NT2/D1 (cell line): Measurements from ENCODE around the gene ARID1B.

Experiments
- DNase-seq: peaks from one replicate; pipeline ENCODE4 v3.0.0-alpha.2; 2011; ENCODE audit warnings: low read depth, low spot score
- H3K27me3 ChIP-seq: 2 replicates; pipeline ENCODE4 v1.6.0; 2011; ENCODE audit warnings: mild to moderate bottlenecking; ENCODE audit not compliant: insufficient read length, insufficient read depth
- H3K36me3 ChIP-seq: 2 replicates; pipeline ENCODE4 v1.6.1; 2011; ENCODE audit warnings: mild to moderate bottlenecking, low read length, mixed read lengths; ENCODE audit not compliant: insufficient read depth, insufficient read length
- H3K4me1 ChIP-seq: 2 replicates; pipeline ENCODE4 v1.5.1; 2011; ENCODE audit not compliant: insufficient read depth, insufficient read length
- H3K4me3 ChIP-seq: 2 replicates; pipeline ENCODE4 v1.5.1; 2011; ENCODE audit warnings: low read depth; ENCODE audit not compliant: insufficient read length
- H3K9ac ChIP-seq: 2 replicates; pipeline ENCODE4 v1.6.0; 2011; ENCODE audit warnings: low read depth; ENCODE audit not compliant: insufficient read length
- H3K9me3 ChIP-seq: 2 replicates; pipeline ENCODE4 v1.5.1; 2011; ENCODE audit warnings: mild to moderate bottlenecking, low read length; ENCODE audit not compliant: insufficient read depth
- SUZ12 ChIP-seq: IDR thresholded peaks from 2 replicates; pipeline ENCODE4 v1.6.1; 2011; ENCODE audit not compliant: insufficient read length, insufficient read depth; ENCODE audit errors: extremely low read depth
- YY1 ChIP-seq: IDR thresholded peaks from 2 replicates; pipeline ENCODE4 v1.6.1; 2011; ENCODE audit not compliant: insufficient read length, insufficient read depth
- ZNF274 ChIP-seq: IDR thresholded peaks from 2 replicates; pipeline ENCODE4 v1.6.1; 2011; ENCODE audit warnings: mild to moderate bottlenecking, low read depth, low read length

ARID1B gene

GRCh38 chr6:157067507-157067906, 290.3 kb downstream of the ARID1B start:
- TF ChIP-seq SUZ12, result no peak
- TF ChIP-seq ZNF274, result no peak
- no peak for TF ChIP-seq YY1
- H3K4me1 ChIP-seq, result no peaks in the 10 kb centered on the region
- no peak overlapping the region for H3K4me3 ChIP-seq
- no peaks in the 10 kb centered on the region for H3K36me3 ChIP-seq
- no peak for DNase-seq
- no peaks in the 10 kb centered on the region for H3K27me3 ChIP-seq
- no peak overlapping the region for H3K9ac ChIP-seq
- H3K9me3 ChIP-seq, result no peaks in the 10 kb centered on the region

DNA sequence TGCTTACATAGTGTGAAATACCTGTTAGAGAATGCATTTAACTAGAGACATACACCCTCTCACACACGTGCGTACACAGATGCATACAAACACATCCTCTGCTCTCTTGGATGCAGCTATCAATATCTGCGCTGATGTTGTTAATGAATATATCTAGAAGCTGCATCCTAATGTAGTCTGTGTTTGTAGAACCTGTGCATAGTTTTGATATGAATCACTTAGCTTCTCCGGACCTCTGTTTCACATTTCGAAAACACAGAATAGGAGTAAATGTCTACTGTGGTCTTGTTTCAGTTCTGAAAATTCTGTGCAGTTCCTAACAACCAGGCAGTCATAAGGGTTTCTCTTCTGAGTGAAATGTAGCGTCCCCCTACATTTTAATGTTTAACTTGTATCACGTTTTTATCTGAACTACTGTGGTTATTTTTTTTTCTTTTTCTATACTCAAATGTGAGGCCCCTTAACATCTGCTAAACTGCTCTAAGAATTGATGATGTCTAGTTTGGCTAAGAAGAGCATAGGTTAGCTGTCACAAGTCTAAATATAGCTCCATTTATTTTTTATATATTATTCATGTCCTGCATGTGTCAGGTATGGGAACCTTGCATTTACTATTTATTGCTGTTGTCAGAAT, 291.6 kb downstream of the ARID1B start:
- TF ChIP-seq SUZ12, result no peak
- TF ChIP-seq YY1, result no peak
- no peak for TF ChIP-seq ZNF274
- Histone ChIP-seq H3K4me1 (no peaks in the 10 kb centered on the region), H3K36me3 (peaks cover 2% of the 10 kb centered on the region), H3K9me3 (no peaks in the 10 kb centered on the region), H3K4me3 (no peak overlapping the region), H3K27me3 (no peaks in the 10 kb centered on the region), H3K9ac (no peak overlapping the region)
- DNase-seq, result no peak

DNA sequence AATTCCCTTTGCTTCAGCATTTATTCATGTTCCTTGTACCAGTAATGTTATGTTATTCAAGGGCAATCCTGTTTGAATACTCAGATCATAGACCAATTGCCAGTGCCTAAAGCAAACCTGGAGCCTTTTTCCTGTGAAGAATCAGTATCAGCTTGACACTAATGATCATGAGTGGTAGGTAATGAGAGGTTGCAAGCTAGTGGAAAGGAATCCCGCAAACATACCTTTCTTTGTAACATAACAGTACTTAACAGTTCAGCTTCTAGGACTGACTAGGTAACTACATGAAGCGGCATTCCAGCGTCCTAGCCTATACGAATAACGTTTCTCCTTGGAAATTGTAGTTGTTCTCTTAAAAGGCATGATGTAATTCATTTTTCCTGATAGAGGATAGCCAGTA, 292.4 kb downstream of the ARID1B start:
- H3K36me3 ChIP-seq, result peaks cover 4% of the 10 kb centered on the region
- no peak overlapping the region for H3K4me3 ChIP-seq
- DNase-seq, result no peak
- TF ChIP-seq SUZ12 (no peak), YY1 (no peak), ZNF274 (no peak)
- H3K9me3 ChIP-seq, result no peaks in the 10 kb centered on the region
- H3K4me1 ChIP-seq, result no peaks in the 10 kb centered on the region
- no peaks in the 10 kb centered on the region for H3K27me3 ChIP-seq
- H3K9ac ChIP-seq, result no peak overlapping the region

GRCh38 chr6:157070403-157071107, 293.4 kb downstream of the ARID1B start:
- Histone ChIP-seq H3K4me3 (no peak overlapping the region), H3K9ac (no peak overlapping the region), H3K9me3 (no peaks in the 10 kb centered on the region), H3K4me1 (no peaks in the 10 kb centered on the region), H3K36me3 (peaks cover 4% of the 10 kb centered on the region), H3K27me3 (no peaks in the 10 kb centered on the region)
- no peak for DNase-seq
- TF ChIP-seq ZNF274 (no peak), YY1 (no peak), SUZ12 (no peak)

DNA sequence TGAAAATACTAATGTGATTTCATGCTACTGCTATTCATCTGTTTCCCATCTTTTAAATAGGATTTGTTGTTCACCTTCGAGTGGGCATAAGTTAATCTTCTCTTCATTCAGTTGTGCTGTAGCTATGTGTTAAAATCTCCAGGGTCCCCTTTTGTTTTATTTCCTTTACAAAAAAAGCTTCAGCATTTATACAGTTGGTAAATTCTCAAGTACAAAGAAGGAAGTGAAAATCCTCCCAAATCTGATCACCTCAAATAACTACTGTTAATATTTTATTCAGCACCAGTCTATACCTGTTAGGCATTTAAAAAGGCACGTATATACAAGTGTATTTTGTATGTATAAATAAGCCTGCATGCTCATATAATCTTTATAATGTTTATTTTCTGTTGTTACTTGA, 294.9 kb downstream of the ARID1B start:
- TF ChIP-seq YY1 (no peak), ZNF274 (no peak), SUZ12 (no peak)
- H3K4me1 ChIP-seq, result no peaks in the 10 kb centered on the region
- H3K4me3 ChIP-seq, result no peak overlapping the region

GRCh38 chr6:157073596-157073995, 296.4 kb downstream of the ARID1B start:
- no peak overlapping the region for H3K9ac ChIP-seq
- no peak for DNase-seq
- H3K4me3 ChIP-seq, result no peak overlapping the region
- no peaks in the 10 kb centered on the region for H3K4me1 ChIP-seq
- peaks cover 4% of the 10 kb centered on the region for H3K36me3 ChIP-seq
- no peaks in the 10 kb centered on the region for H3K9me3 ChIP-seq
- no peaks in the 10 kb centered on the region for H3K27me3 ChIP-seq
- TF ChIP-seq YY1 (no peak), ZNF274 (no peak), SUZ12 (no peak)

More for the DNA sequence above, 294.9 kb downstream of the ARID1B start:
- no peak for DNase-seq
- Histone ChIP-seq H3K36me3 (peaks cover 4% of the 10 kb centered on the region), H3K27me3 (no peaks in the 10 kb centered on the region), H3K9me3 (no peaks in the 10 kb centered on the region), H3K9ac (no peak overlapping the region)

GRCh38 chr6:157074969-157075368, 297.8 kb downstream of the ARID1B start:
- Histone ChIP-seq H3K4me1 (no peaks in the 10 kb centered on the region), H3K4me3 (no peak overlapping the region), H3K27me3 (no peaks in the 10 kb centered on the region), H3K36me3 (peaks cover 4% of the 10 kb centered on the region), H3K9ac (no peak overlapping the region), H3K9me3 (no peaks in the 10 kb centered on the region)
- TF ChIP-seq SUZ12, result no peak
- no peak for TF ChIP-seq ZNF274
- TF ChIP-seq YY1, result no peak
- no peak for DNase-seq
